Brain microvascular endothelial cell (primary cell): ENCODE measurements around the gene POLR1A.
"Not testable (repeated sequence)": the region's sequence is repeated elsewhere in the genome, so short reads cannot be mapped to it uniquely, and the experiment has no call there.

ENCODE experiments used
- DNase-seq: peaks from one replicate; pipeline ENCODE4 v3.0.0-alpha.2; 2020
- H3K27ac ChIP-seq: fragments of 250-450 bp; sonication (Bioruptor Pico); 2 replicates; pipeline ENCODE4 v1.5.1; 2020; ENCODE audit warnings: mild to moderate bottlenecking, moderate library complexity
- H3K27me3 ChIP-seq: fragments of 250-450 bp; sonication (Bioruptor Pico); replicated peaks from 2 replicates; pipeline ENCODE4 v1.5.1; 2020; ENCODE audit warnings: mild to moderate bottlenecking
- H3K36me3 ChIP-seq: fragments of 250-450 bp; sonication (Bioruptor Pico); replicated peaks from 2 replicates; pipeline ENCODE4 v1.5.1; 2020; ENCODE audit warnings: mild to moderate bottlenecking
- H3K4me3 ChIP-seq: 2 replicates; pipeline ENCODE4 v1.5.1; 2011; ENCODE audit warnings: low read depth, mild to moderate bottlenecking, control low read depth, low read length, moderate library complexity
- CTCF ChIP-seq: IDR thresholded peaks from 2 replicates; pipeline ENCODE4 v1.5.1; 2011; ENCODE audit warnings: low read depth, mild to moderate bottlenecking, moderate library complexity, low read length, control low read depth, inconsistent platforms; ENCODE audit errors: missing control alignments
- in situ Hi-C: cut with HindIII; loops from 2 replicates; pipeline ENCODE4 v1.10.0; 2017; ENCODE audit warnings: low sequenced_read_pairs, low pct_ligation_motif_present

POLR1A gene

GRCh38 chr2:85995648-85996529 is 109.8 kb downstream of the POLR1A start:
- Histone ChIP-seq H3K27ac (no peak overlapping the region), H3K36me3 (no peaks in the 10 kb centered on the region), H3K4me3 (no peak overlapping the region), H3K27me3 (no peaks in the 10 kb centered on the region)
- DNase-seq = no peak
- TF ChIP-seq CTCF = no peak
- in situ Hi-C loops = no loop called here

GRCh38 chr2:85994897-85995647 is 110.6 kb downstream of the POLR1A start:
- H3K4me3 ChIP-seq = no peak overlapping the region
- no peak for TF ChIP-seq CTCF

GRCh38 chr2:85994421-85994777 is 111.3 kb downstream of the POLR1A start:
- no peak for DNase-seq
- in situ Hi-C loops = no loop called here
- H3K27ac ChIP-seq = no peak overlapping the region
- no peak for TF ChIP-seq CTCF
- no peak overlapping the region for H3K4me3 ChIP-seq
- H3K27me3 ChIP-seq = no peaks in the 10 kb centered on the region
- H3K36me3 ChIP-seq = no peaks in the 10 kb centered on the region

More at GRCh38 chr2:85994897-85995647, 110.6 kb downstream of the POLR1A start:
- DNase-seq = no peak
- in situ Hi-C loops = no loop called here
- no peaks in the 10 kb centered on the region for H3K36me3 ChIP-seq
- no peaks in the 10 kb centered on the region for H3K27me3 ChIP-seq
- no peak overlapping the region for H3K27ac ChIP-seq

GRCh38 chr2:85992611-85993010 is 113.1 kb downstream of the POLR1A start:
- DNase-seq = no peak
- H3K4me3 ChIP-seq = no peak overlapping the region
- no peaks in the 10 kb centered on the region for H3K27me3 ChIP-seq
- H3K36me3 ChIP-seq = no peaks in the 10 kb centered on the region
- in situ Hi-C loops = no loop called here
- H3K27ac ChIP-seq = no peak overlapping the region
- no peak for TF ChIP-seq CTCF

- DNase-seq, in situ Hi-C loops, H3K27ac ChIP-seq, H3K27me3 ChIP-seq, H3K4me3 ChIP-seq, H3K36me3 ChIP-seq: not testable (repeated sequence)
Measured at GRCh38 chr2:85992053-85992452, 113.6 kb downstream of the POLR1A start.

GRCh38 chr2:85990084-85990483 is 115.6 kb downstream of the POLR1A start:
- in situ Hi-C loops = no loop called here
- no peak for TF ChIP-seq CTCF
- no peak for DNase-seq
- Histone ChIP-seq H3K27ac (no peak overlapping the region), H3K36me3 (no peaks in the 10 kb centered on the region), H3K27me3 (no peaks in the 10 kb centered on the region), H3K4me3 (no peak overlapping the region)
